Measurements from ENCODE around the gene GRIP2.

The GRIP2 gene

DNA sequence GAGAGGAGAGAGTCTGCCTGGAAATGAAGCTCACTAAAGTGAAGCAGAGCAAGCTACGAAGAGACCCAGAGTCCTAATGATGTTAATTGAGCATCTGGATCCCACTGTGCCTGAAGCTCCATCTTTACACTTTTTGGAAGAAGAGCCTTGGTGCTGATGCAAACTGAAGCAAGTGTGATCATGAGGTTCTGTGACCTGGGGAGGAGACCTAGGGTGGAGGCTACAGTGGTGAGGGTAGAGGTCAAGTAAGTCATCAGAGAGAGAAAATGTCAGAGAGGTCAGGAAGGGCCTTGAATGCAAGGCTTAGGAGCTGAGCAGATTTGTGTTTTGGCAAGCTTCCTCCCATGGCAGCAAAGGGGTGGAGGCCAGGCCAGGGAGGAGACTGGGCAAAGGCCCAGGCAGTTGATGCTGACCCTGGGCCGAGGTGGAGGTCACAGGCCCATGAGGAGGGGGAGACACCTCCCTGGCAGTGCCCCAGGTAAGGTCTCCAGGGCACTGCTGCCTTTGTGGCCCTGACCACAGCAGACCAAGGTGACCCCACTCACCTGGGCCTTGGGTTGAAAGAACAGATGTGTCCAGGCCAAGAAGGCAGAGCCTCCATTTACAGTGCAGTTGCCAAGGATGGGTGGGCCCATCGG is 1.6 kb downstream of the GRIP2 start:
- DNase-seq = no peak

DNA sequence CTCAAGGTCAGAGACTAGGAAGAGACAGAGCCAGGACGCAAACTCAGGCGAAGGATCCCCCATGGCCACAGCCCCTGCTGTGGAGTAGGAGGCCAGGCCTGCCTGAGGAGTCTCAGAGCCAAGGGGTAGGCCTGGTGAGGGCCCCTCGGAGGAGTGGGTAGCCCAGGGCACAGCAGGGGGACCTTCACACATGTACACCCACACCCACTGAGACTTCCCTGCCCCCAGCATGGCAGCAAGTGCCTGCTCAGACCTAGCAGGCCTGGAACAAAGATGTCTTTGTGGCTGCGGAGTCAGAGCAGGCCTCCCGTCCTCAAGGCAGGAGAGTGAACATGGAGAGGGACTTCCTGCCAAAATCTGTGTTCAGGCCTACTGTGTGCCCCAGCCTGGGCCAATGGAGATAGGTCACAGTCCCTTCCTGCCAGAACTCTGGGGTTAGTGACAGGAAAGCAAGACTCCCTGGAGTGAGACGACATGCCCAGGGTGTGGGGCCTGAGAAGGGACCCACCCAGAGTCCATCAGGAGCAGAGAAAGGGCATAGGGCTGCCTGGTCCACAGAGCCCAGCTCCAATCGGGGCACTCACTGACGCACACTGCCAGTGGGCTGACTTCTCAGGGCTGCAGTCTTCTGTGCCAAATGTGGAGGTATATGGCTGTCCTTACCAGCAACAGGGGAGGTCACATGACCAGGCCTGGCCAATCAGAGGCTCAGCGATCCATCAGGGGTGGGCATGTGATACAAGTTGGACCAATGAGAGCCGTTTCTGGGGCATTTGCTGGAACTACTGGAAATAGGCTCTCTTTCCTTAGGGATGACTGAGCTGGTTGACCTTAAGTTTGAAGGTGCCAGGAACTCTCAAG is 2.3 kb downstream of the GRIP2 start:
- DNase-seq = no peak

DNA sequence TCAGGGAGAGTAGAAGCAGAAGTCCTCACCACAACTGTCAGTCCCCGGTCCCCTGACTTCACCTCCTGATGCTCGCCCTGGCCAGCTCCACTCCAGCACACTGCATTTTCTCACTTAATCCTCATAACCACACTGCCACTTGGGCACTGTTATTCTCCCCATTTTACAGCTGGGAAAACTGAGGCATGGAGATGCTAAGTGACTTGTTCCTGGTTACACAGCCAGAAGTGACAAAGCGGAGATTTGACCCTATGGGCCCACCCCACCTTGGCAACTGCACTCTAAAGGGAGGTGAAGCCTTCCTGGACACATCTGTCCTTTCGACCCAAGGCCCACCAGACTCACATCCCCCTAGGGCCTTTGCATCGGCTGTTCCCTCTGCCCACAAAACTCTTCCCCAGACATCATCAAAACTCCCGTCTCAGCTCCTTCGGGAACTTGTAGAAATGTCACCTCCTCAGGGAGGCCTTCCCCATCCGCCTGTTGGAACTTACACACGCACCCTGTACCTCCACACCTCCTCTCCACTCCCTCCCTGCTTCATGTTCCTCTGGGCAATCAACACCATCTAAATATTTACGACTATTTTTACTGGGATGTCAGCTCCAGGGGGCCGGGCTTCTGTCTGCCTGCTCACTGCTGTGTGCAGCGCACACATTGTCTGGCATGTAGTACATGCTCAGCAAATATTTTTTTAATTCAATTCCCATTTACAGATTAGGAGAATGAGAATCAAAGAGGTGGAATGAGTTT is 3.1 kb downstream of the GRIP2 start:
- DNase-seq = no peak

DNA sequence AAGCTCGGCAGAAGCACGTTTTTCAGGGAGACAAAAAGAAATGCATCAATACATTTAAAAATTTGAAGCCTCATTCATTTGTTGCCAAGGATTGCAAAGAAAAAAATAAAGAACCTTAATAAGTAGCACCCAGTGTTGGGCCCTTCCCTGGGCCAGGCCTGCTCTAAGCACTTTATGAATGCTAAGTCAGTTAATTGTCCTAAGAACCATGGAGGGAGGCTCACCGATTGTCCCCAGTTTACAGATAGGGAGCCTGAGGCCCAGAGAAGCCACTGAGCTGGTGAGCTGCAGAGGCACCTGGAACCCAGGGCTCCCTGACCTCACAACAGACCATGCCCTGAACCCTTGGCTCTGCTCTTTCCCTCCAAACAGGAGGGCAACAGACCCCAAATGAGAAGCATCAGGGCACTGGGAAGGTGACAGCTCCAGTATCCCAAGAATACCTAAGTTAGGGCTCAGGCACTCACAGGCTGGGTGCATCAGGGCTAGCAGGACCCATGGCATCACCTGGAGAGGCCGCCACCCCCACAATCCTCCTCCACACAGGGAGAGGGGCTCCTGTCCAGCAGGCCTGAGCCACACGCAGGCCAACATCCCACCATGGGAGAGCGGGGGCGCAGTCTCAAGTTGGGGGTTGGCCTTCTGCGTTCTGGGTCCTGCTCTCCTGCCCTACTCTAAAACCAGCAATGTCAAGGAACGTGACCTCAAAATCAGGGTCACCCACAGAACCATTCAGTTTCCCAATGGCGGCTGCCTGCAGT is 3.9 kb downstream of the GRIP2 start:
- no peak for DNase-seq

DNA sequence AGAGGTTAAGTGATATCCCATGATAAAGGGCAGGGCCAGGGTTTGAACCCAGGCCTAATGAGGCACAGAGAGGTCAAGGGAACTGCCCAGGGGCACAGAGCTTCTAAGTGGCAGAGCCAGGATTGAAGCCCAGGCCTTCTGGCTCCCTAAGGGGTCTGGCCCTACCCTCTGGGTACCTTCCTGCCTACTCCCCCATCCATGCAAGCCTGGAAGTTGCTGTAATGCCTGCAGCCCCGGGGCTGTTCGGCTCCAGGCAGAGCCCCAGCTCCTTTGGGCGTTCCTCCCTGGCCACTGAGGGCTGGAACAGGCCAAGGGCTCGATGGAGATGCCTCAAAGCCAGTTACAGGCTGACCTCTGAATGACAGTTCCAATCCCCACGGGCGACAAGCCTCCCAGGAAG is 4.5 kb downstream of the GRIP2 start:
- no peak for DNase-seq

DNA sequence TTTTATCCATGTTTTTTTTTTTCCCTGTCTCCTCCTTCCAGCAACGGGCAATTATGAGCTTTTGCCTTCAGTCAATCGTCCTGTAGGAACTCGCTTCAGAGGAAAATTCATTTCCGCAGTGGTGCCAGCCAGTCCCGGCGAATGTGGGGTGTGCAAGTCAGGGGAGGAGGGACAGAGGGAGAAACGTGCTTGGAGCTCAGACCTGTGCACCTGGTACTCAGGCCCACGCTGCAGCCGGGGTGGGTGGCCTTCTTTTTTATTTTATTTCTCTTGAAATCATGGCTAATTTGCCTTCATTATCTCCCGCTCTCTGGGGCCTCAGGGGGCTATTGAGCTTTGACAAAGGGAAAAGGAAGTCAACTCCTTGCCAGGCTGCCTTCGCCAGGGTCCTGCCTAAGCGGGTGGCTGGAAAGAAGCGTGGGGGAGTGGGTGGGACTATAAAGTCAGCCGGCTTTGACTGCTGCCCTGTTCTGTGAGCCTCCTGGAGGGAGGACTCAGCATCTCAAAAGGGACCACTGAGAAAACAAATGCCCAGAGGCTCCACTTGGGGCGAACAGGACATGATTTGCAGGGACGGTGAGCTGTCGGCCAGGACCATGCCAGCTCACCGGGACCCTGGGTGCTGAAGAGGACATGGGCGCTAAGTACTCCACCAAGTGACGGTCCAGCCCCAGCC is 5.5 kb downstream of the GRIP2 start:
- no peak for DNase-seq

DNA sequence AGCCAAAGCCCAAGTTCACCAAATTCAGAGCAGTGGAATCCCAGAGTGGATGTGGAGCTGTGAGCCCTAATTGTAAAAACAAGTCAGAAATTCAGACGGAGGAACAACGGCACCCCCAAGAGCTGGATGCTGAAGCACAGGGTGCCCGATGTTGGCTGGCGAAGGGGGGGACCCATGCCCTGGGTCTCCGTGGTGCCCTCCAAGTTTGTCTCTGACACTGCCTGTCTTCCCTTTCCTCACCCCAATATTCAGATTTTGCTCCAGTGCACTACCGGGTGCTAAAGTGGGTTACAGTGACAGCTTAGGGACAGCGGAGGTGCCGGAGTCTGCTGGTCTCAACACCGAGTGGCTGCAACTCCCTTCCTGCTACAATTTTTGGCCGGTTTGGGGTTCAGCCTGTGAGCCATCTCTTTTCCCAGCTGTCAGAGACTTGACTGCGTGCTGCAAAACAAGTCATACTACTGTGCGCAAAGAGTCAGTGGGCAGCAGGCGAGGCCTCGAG is 6.6 kb downstream of the GRIP2 start:
- no peak for DNase-seq

DNA sequence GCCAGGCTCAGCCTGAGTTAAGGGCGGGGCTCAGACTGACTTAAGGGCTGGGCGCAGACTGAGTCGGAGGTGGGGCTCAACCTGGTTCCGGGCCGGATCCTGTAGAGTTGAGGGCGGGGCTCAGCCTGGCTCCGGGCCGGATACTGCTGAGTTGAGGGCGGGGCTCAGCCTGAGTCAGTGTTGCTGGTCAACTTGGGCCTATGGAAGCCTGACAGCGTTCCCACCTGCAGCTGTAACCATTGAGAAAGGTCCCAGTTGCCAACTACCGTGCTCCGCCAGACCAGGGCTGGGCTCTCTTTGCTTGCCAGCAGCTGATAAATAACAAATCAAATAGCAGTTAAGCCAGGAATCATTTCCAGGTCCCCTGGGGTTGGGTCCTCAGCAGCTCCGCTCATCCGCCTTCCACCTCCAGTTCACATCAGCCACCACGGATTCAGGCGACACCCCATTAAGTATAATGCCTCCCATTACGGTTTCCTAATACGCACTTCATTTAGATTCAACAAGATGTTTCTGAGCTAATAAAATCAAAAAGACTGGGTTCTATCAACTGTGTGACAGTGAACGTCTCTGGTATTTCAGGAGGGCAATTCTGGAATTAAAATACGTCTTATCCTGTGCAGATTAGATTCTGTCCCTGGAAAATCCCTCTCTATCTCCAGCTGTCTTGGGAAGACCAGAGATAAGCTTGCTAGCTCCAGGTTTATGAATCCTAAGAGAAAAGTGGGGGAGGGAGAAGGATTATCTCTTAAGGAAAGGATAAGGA is 7.3 kb downstream of the GRIP2 start:
- DNase-seq = no peak

DNA sequence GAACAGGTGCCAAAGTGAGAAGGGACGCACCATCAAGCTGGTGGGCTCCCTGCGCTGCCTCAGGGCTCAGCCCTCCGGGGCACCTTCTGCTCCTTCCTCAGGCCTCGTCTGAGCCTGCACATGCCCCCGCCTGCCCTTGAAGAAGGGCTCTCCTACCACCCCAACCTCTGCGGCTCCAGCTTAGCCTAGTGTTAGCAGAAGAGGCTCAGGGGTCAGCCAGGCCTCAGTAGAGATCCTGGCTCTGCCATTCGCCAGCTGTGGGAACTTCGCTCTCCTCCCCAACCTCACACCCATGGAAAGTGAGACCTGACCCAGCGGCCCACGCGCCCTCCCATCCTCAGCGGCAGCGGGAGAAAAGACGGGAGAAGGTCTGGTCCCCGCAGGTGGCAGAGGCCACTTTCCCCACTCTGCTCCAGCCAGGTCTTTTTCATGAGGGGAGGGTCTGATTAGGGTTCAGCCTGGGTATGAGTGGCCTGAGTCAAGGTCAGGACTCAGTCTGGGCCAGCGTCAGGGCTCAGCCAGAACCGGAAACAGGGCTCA is 8.2 kb downstream of the GRIP2 start:
- DNase-seq = no peak

DNA sequence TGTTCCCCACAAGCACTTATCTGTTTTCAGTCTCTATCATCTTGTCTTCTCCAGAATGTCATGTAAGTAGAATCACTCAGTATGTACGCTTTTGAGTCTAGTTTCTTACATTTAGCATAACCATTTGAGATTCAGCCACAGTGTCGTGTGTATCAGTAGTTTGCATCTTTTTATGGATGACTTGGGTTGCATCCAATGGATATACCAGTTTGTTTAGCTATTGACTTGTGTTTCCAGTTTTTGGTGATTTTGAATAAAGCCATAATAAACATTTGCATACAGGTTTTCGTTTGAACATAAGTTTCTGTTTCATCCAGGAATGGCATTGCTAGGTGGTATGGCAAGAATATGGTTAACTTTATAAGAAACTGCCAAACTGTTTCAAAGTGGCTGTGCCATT is 12.1 kb downstream of the GRIP2 start:
- no peak for DNase-seq

DNA sequence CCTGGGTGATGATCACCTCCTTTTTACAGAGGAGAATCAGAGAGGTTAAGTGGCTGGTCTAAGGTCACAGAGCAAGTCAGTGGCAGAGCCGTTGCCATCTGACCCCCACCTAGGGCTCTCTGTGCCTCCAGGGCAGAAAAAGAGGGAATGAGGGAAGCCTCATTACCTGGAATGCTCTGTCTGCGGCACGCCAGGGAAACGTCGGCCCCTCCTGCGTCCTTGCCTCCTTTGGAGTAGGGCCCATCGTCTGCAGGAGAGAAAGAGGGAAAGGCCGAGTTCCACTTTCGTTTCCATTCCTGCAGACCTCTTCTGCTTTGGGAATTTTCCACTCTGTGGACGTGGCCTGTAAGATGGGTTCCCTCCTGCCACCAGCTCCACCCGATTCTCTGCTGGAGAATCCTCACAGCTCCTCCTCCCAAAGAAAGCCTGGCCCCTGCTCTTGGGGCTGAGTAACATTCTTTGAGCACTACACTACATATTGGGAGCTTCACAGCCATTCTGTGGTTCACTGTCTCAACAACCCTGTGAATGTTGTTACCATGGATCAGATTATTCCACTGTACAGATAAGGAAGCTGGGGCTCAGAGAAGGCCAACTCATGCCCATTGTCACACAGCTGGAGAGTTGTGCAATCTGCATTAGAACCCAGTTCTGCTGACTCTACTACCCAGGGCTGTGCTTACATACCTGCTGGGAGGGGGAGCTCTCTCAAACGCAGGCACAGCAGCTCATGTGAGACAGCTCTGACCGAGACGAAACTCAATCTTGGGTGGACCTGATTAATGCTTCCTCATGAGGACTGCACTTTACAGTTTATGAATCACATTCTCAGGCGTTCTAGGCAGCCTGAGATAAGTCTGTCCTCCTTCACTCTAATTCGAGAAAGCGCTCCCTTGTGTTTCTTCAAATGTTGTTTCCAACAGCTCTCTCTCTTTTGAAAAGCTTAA is 14.2 kb downstream of the GRIP2 start:
- no peak for DNase-seq

DNA sequence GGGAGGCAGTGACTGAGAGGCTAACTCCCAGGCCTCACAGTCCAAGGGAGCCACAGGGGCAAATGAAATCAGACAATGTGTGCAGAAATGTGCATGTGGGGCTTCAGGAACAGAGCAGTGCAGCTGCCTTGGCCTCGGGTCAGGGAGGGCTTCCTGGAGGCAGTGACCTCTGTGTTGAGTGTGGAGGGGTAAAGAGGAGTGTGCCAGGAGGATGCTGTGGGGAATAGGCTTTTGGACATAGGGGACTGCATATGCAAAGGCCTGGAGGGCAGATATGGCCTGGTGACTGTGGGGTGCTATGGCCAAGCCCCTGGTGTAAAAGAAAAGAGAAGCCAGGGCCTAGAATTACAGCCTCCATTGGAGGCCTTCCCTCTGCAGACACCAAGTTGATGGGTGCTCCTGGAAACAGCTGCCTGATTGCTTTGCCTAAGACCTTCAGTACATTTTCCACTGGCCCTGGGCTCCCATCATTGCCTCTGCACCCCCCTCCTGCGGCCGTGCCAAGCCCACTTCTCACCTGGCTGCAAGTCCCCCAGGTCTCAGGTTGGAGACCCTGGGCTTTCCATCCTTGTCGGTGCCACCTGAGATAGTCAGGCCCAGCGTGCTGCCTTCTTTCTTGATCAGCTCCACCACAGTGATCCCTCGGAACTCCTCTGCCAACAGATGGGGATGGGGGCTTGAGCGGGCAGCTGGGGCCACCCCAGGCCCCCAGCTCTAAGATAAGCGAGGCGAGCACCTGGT is 15.1 kb downstream of the GRIP2 start:
- DNase-seq = no peak

DNA sequence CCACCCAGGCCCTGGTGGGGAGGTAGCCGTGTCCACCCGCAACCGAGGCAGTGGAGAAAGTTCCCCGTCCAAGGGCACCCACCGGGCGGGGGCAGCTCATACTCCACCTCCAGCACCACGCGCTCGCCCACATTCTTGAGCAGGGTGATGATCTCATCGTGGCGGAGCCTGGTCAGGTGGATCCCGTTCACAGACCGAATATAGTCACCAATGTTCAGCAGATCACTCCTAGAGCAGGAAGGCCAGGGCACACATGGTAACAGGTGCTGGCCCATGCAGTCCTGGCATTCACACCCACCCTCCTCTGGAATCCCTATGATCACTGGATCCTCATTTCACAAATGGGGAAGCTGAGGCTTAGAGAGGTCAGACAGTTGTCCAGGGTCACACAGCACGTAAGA is 15.8 kb downstream of the GRIP2 start:
- DNase-seq = no peak

DNA sequence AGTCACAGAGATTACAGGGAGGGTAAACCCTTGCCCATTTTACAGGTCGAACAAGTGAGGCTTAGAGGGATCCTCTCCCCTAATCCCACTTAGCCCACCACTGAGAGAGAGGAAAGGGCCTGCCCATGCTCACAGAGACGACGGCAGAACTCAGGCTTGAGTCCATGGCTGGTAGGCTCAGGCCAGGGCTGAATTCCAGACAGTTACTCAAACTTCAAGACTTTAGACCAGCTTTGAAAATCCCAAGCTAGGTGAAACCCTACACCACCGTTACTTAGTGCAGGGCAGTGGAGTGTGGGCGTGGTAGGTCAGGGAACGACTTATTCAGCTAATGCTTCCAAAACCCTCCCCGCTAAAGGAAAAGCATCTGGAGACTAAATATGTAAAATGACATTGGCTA is 16.4 kb downstream of the GRIP2 start:
- DNase-seq = no peak

DNA sequence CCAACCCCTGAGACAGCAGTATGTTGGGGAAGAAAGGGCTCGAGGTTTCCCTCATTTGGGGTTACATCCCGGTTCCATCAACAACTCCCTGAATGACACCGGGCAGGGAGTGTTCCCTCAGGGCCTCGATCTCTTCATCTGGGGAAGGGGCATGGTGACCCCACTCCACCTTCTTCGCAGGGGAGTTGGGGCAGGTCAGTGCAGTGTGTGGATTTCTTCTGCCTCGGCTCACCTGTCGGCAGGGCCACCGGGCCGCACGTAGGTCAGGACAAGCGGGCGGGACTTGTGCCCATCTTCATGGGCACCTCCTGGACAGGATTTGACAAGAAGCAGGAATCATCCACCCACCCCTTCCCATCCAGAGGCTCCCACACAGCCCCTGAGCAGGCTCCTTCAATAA is 17.4 kb downstream of the GRIP2 start:
- DNase-seq = no peak

DNA sequence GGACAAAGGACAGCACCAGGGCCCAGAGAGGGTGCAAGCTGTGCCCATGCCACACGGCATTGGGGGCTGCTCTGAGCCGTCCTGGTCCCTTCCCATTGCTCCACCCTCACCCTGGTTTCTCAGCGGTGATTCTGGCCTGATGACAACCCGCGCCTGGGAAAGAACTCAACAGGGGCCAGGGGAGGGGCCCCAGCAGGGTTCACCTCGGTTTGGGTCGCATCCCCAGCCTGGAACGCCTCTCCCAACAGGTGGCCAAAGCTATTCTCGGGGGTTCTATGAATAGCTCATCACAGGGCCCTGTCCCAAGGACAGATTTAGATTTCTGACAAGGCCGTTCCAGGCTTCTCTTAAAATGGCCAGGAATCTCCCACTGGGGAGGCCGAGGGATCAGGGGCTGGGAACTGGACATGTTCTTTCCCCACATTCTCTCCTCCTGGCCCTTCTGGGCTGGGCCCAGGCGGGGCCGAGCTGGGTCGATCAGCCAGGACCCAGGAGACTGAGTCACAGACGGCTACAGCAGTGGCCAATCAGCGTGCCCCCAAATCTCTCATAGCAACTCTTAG is 17.9 kb downstream of the GRIP2 start:
- DNase-seq = no peak

DNA sequence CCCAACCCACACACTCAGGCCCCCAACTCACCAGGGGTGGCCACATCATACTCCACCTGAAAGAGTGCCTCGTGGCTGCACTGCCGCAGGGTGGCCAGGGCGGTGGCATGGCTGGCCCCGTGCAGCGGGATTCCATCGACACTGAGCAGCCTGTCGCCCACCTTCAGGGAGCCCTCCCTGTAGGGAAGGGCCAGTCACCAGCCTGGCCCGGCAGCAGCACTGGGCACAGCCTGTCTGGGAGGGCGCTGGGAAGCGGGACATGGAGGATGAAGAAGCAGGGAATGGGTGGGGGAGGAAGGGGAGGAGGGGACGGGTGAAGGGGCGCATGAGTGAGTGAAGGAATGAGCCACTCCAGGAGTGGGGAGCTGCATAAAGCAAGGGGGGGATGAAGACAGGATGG is 18.5 kb downstream of the GRIP2 start:
- no peak for DNase-seq

DNA sequence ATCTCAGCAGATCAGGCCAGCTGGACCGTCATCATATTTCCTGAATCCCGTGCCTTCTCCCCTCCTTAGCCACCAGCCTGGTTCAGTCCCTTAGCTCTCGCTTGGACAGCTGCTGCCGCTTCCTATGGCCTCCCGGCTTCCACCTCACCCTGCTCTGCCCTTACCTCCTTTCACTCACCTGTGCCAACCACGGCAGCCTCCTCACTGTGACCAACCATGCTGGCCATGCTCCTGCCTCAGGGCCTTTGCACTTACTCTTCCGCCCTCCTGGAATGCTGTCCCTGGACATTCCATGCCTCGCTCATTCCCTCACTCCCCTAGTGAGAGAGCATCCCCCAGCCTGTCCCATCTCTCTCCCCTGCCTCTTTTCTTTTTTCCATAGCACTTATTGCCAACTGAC is 19.2 kb downstream of the GRIP2 start:
- no peak for DNase-seq

DNA sequence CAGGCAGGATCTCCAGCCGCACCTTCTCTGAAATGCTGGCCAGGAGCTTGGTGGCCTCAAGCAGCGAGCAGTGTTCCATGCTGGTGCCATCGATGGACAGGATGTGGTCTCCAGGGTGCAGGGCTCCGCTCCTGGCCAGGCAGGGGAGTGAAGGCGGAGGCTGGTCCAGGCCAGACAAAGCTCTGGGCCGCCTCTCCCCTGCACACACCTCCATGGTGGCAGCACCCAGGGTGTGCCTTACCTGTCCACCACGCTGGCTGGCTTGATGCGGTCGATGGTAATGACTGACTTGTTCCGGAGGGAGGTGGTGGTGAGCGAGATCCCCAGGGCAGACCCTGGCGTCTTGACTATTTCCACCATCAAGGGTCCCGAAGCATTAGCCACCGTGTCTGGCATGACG is 20.0 kb downstream of the GRIP2 start:
- DNase-seq = no peak

Measured in inflammatory macrophage treated with lipopolysaccharide for 4 hours (primary cell).